SK-N-MC (cell line): ENCODE results near the gene SPHK1.

Experiments
- DNase-seq: peaks from one replicate; pipeline ENCODE4 v3.0.0-alpha.2; 2011; ENCODE audit warnings: low read depth, low spot score
- H3K27ac ChIP-seq: fragments of 200-600 bp; sonication (generic); 2 replicates; pipeline ENCODE4 v1.5.1; 2016; ENCODE audit warnings: mixed run types
- H3K36me3 ChIP-seq: fragments of 200-600 bp; sonication (generic); 2 replicates; pipeline ENCODE4 v1.6.1; 2017; ENCODE audit warnings: antibody characterized with exemption, low read length, mixed read lengths; ENCODE audit not compliant: insufficient read depth
- H3K4me3 ChIP-seq: fragments of 200-600 bp; sonication (generic); 2 replicates; pipeline ENCODE4 v1.5.1; 2016
- H3K9ac ChIP-seq: fragments of 200-600 bp; sonication (generic); 2 replicates; pipeline ENCODE4 v1.8.0; 2017; ENCODE audit warnings: mixed run types, mixed read lengths; ENCODE audit not compliant: insufficient read length
- H3K9me3 ChIP-seq: fragments of 200-600 bp; sonication (generic); 2 replicates; pipeline ENCODE4 v1.6.1; 2017; ENCODE audit warnings: low read depth, mild to moderate bottlenecking, antibody characterized with exemption, low read length, moderate library complexity, mixed read lengths
- EZH2 ChIP-seq: fragments of 200-600 bp; sonication (generic); IDR thresholded peaks from one replicate; pipeline ENCODE4 v1.6.1; 2017; ENCODE audit warnings: antibody characterized with exemption
- FOXP2 ChIP-seq: optimal IDR thresholded peaks from 2 replicates; pipeline ENCODE3; 2011; ENCODE audit warnings: mild to moderate bottlenecking, moderate library complexity; ENCODE audit not compliant: insufficient read depth; ENCODE audit errors: extremely low read length, control extremely low read depth
- POLR2AphosphoS5 ChIP-seq: IDR thresholded peaks from 2 replicates; pipeline ENCODE4 v1.6.1; 2012; ENCODE audit warnings: mild to moderate bottlenecking, low read depth, low read length, borderline replicate concordance

The SPHK1 gene

DNA sequence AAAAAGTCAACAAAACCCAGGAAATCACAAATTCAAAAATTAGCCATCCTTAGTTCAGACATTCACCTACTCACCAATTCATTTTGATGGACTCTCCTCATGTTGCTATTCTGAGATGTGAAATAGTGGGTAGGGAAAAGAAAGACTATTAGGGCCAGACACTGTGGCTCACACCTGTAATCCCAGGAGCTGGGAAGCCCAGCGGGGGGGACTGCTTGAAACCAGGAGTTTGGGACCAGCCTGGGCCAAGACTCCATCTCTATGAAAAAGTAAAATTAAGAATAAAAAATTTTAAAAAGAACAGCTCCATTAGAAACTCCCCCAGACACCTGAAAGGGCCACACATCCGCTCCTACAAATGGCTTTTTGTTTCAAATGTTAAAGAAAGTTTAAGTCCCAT is 47.1 kb downstream of the SPHK1 start:
- Histone ChIP-seq H3K27ac (no peak overlapping the region), H3K9ac (no peak overlapping the region), H3K36me3 (no peaks in the 10 kb centered on the region), H3K4me3 (no peak overlapping the region), H3K9me3 (no peaks in the 10 kb centered on the region)
- DNase-seq, result no peak
- no peak for TF ChIP-seq EZH2

DNA sequence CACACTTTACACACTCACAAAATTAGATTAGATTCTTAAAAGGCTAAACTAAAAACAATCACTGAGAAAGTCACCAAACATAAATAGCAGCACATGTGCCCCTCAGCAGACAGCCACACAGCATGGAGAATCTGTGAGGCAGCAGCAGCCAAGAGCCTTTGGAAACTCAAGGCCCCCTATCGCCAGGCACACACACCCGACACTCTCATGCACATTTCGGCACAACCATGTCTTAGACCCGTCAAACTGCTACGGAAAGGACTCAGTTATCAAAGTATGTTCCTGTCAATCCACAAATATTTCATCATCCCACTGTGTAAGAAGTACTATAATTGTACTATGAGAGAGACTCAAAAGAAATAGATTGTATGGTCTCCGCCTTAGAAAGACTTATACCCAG is 47.6 kb downstream of the SPHK1 start:
- H3K27ac ChIP-seq, result no peak overlapping the region

DNA sequence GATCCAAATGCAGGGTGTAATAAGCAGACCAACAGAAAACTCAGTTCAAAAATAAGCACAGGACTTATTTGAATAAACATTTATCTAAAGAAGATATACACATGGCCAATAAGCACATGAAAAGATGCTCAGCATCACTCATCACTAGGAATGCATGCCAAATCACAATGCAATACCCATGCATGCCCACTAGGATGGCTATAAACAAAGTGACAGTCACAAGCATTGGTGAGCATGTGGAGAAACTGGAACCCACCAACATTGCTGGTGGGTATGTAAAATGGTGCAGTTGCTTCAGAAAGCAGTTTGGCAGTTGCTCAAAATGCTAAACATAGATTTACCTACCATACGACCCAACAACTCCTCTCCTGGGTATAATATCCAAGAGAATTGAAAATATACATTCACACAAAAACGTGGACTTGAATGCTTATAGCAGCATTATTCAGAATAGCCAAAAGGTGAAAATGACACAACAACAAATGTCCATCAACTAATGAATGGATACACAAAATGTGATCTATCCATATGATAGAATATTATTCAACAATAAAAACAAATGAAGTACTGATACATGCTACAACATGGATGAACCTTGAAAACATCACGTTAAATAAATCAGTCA is 48.4 kb downstream of the SPHK1 start:
- no peak overlapping the region for H3K9ac ChIP-seq
- H3K4me3 ChIP-seq, result no peak overlapping the region
- no peaks in the 10 kb centered on the region for H3K9me3 ChIP-seq
- TF ChIP-seq EZH2, result no peak
- no peak for TF ChIP-seq FOXP2
- TF ChIP-seq POLR2AphosphoS5, result no peak
- no peak overlapping the region for H3K27ac ChIP-seq
- H3K36me3 ChIP-seq, result no peaks in the 10 kb centered on the region
- no peak for DNase-seq

More for the DNA sequence above, 47.6 kb downstream of the SPHK1 start:
- TF ChIP-seq FOXP2 (no peak), POLR2AphosphoS5 (no peak), EZH2 (no peak)
- Histone ChIP-seq H3K9ac (no peak overlapping the region), H3K9me3 (no peaks in the 10 kb centered on the region), H3K36me3 (no peaks in the 10 kb centered on the region), H3K4me3 (no peak overlapping the region)
- DNase-seq, result no peak

DNA sequence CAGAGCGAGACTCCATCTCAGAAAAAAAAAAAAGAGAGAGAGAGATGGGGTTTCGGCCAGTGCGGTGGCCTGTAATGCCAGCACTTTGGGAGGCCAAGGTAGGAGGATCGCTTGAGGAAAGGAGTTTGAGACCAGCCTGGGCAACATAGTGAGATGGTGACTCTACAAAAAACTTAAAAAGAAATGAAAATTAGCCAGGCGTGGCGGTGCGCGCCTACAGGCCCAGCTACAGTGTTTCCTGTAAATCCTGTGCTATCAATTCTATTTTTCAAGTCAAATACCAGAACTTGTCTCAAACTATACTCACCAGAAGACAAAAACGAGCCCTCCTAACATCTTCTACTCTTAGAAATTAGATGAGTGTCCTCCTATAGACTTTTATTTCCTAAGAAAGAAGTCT is 49.3 kb downstream of the SPHK1 start:
- Histone ChIP-seq H3K4me3 (no peak overlapping the region), H3K27ac (no peak overlapping the region), H3K9ac (no peak overlapping the region), H3K36me3 (no peaks in the 10 kb centered on the region), H3K9me3 (no peaks in the 10 kb centered on the region)
- no peak for DNase-seq
- TF ChIP-seq POLR2AphosphoS5 (no peak), FOXP2 (no peak), EZH2 (no peak)

DNA sequence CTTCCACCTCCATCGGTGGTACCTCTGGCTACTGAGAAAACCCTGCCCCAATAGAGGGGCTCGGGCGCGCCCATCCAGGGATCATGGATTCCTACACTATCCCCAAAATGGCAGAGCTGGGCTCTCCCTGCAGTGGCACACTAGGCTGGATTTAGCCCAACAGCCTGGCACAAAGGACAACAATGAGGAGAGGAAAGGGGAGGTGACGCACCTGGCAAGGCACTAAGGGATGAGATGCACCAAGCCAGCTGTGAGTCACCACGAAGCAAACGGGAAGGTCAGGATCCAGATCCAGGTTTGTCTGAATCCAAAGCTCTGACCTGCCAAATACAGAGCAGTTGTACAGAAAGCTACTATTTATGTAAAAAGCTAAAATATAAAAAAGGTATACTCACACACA is 50.5 kb downstream of the SPHK1 start:
- no peaks in the 10 kb centered on the region for H3K36me3 ChIP-seq
- H3K4me3 ChIP-seq, result no peak overlapping the region
- DNase-seq, result no peak
- no peak overlapping the region for H3K27ac ChIP-seq
- no peaks in the 10 kb centered on the region for H3K9me3 ChIP-seq
- H3K9ac ChIP-seq, result no peak overlapping the region
- TF ChIP-seq EZH2 (no peak), FOXP2 (no peak), POLR2AphosphoS5 (no peak)

DNA sequence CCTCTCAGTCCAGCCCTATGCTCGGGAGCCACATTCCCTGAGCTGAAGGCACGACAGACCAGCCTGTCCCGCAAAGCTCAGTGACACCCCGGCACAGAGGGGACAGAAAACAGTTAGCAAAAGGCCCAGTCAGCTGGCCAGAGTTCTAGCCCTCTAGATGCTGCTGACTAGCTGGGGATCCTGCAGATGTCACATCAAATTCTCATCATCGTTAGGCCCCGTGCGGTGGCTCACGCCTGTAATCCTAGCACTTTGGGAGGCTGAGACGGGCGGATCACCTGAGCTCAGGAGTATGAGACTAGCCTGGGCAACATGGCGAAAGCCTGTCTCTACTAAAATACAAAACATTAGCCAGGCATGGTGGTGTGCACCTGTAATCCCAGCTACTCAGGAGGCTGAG is 51.3 kb downstream of the SPHK1 start:
- H3K9me3 ChIP-seq, result no peaks in the 10 kb centered on the region
- H3K27ac ChIP-seq, result no peak overlapping the region
- no peak overlapping the region for H3K9ac ChIP-seq
- TF ChIP-seq POLR2AphosphoS5, result no peak
- TF ChIP-seq EZH2, result no peak
- TF ChIP-seq FOXP2, result no peak
- DNase-seq, result no peak
- H3K36me3 ChIP-seq, result no peaks in the 10 kb centered on the region
- no peak overlapping the region for H3K4me3 ChIP-seq
